Measurements from ENCODE around the gene PAOX.

Gene PAOX

DNA sequence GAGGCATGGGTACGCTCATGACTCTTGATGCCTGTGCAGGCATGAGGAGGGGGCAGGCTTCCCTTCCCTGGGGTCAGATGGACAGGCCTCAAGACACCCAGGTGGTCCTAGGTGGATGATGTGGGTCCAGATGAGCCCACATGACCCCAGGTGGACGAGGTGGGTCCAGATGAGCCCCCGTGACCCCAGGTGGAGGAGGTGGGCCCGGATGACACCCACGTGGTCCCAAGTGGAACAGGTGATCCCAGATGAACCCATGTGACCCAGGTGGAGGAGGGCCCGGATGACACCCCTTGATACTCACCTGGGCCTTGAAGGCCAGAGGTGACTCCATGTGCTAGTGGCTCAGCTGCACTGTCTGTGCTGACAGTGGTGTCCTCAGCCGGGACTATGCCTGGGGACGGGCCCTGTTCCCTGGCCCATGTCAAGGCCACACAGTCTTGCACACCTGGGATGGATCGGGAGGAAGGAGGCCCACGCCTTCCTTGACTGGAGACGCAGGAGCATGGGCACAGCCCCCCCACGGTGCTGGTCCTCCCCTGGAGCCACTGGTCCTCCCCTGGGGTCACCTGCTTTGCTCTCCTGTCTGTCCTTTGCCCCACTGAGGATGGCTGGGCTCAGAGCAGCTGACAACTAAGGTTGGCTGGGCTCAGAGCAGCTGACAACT is 28.6 kb upstream of the PAOX start:
- no peak for DNase-seq (ENCODE audit: low spot score)

DNA sequence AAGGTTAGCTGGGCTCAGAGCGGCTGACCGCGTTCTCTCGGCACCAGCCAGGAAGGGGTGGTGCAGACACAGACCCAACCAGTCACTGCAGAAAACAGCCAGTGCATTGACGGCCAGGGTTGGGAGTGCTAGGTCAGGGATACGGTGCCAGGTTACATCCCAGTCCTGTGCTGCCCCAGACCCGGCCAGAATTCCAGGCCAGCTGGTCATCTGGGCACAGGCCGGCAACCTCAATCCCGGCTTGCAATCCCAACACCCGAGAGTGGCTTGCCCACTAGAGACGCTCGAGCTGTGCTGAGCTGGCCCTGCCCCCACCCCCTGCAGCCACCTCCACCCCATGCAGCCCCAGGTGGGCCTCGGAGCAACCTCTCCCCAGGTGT is 28.1 kb upstream of the PAOX start:
- DNase-seq (ENCODE audit: low spot score) = no peak

DNA sequence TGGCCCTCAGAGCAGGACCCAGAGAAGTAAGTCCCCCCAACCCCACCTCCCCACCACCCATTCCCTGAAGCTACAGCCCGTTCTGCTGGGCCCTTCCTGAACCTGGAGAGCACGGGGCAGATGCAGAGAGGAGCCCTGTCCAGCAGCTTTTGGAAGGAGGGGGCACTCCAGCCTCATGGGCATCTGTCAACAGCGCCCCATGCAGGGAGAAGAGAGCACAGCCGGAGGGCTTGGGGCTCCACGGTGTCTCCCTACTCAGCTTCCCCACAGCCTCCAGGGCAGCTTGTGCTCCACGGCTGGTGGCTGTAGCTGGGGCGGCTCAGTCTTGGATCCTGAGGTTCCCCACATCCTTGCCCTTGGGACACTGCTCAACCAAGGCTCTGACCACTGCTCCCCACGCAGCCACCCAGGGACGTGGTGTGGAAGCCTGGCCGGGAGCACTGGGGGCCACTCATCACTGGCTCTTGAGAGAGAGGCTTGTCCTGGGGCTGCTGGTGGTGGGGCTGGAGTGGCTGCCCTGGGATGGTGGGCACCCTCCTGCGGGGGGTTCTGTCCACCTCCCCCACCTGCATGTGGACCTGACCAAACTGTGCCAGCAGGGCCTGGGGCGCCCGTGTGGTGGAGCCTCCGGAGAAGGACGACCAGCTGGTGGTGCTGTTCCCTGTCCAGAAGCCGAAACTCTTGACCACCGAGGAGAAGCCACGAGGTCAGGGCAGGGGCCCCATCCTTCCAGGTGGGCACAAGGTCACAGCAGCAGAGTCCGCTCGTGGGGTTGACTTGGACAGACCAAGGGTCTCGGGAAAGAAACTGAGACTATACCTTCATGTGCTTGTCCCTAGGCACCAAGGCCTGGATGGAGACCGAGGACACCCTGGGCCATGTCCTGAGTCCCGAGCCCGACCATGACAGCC is 27.4 kb upstream of the PAOX start:
- DNase-seq (ENCODE audit: low spot score) = no peak

DNA sequence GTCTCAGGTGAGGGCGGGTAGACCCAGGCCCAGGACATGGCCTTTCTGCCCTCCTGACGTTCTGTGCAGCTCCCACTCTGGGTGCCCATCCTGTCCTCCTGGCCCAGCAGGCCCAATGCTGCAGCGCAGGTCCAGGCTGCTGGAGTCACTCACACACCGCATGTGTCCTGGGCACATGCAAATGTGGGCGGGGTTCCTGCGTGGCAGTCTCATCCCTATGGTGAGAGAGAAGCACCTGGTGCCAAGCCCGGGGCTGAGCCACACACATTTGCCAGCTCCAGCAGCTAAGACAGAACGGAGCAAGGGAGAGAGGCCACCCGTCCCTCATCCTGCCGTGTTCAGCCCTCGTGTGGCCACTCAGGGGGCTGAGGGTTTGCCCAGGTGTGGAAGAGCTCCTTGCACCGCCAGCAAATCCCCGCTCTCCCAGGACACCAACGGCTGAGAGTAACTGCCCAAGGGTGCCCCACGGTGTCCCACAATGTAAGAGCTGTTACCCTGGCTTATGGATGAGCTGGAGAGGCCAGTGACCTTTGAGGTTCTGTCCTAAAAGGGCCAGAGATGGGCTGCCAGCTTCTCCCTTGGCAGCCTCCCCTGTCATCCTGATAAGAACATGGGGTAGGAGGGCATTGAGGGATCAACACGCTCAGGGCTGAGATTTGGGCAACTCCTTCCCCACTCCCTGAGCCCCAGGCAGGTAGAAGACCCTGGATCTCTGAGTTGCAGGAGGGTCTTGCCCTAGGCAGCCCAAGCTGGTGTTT is 25.7 kb upstream of the PAOX start:
- no peak for DNase-seq (ENCODE audit: low spot score)

DNA sequence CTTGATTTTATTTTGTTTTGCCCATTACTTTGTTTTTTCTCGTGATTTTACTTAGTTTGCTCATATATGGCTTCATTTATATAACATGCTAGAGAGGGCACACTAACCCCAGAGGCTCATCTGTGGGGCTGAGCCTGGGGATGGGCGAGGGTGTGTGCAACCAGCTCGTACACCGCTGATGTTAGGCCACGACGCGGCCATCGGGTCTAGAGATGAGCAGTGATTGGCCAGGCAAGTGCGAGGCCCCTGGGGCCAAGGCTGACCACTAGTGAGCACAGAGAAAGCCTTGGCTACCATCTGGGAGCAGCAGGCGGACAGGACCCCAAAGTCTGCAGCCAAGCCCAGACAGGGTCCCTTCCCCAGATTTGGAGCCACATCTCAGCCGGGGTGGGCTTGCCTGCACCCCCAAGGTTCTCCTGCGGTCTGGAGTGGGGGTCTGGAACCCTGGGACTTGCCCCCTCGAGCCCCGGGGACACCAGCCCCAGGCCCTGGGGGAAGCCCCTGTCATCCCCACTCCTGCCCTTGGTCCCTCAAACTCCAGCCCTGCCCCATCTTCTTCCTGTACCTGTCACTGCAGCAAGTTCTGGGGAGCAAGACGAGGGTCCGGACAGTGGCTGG is 25.0 kb upstream of the PAOX start:
- DNase-seq (ENCODE audit: low spot score) = no peak

DNA sequence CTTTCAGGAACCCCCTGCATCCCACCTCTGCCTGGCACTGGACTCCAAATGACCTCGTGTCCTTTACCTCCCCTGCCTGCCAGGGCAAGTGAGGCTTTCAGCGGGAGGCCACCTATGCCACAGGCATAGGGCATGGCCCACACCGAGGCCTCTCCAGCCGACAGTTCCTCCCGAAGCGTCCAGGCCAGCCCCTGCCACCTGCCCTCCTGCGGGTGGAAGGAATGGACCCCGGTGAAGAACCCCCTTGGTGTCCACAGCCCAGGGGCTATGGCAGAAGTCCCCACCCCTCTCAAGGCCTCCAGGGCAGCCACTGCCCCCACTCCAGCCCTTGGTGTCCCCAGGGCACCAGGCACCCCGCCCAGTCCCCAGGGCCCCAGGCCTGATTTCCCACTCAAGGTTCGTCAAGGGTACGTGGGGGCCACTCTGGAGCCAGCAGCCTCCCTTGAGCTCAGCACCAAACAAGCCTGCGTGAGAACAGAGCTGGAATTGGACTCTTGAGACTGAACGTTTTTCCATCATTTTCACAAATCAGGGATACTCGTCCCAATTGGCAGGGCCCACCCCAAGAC is 24.3 kb upstream of the PAOX start:
- DNase-seq (ENCODE audit: low spot score) = no peak

DNA sequence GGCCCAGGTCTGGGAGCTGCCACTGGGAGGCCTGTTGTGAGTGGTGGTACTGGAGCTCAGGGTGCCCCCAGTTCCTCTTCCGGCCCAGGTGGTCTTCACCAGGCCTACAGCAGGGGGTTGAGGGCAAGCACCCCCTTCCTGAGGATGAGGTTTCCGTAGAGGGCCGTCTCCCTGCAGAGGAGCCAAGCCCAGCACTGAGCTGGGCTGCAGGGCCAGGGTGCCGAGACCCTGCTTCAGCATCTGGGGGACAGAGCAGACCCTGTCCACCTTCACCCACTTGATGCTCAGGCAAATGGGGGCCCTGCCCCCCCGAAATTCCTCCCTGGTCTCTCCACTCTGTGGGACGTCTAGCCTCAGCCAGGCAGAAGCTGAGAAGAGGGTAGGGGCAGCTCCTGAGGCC is 23.8 kb upstream of the PAOX start:
- no peak for DNase-seq (ENCODE audit: low spot score)

DNA sequence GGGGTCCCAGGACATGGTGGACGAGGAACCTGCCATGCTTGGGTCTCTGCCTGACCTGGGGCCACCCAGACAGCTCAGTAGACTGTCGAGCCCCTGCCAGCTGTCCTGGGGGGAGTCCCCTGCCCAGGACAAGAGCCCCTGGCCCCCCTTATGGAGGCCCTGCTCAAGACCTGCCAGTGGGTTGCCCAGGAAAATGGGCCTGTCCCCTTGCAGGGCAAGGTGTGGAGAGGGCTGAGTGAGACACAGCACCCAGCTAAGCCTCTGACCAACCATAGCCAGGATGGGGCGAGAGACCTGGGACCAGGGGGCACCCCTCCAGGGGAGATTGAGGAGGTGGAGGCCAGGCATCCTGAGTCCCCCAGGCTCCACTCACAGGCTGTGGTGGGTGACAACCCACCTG is 23.1 kb upstream of the PAOX start:
- no peak for DNase-seq (ENCODE audit: low spot score)

DNA sequence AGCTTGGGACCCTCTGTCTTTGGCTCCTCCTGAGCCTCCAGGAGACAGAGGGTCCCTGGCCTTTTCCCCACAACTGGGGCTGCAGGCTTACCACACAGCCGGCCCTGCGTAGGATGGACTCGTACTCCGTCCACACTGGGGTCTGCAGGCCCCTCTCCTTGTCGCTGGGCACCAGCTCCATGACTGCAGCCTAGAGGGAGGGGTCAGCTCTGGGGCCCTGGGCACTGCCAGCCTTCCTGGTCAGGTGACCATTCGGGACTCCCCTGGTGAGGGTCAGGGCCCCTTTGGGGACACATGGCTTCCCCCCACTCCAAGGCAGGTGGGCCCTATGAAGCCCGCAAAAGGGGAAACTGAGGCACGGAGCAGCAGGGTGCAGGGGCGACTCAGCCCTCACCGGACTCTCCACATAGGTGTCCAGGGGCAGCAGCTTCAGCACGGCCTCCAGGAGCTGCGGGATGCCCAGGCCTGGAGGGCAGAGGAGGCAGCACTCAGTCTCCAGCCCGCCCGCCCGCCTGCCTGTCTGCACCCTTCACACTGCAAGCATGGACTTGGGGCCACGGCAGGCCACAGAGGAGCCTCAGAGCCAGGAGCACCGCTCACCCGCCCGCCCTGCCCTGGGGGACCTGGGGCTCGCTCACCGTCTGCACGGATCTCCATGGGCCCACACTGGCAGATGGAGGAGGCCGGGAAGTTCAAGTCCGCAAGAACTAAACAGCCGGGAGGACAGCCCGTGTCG is 22.3 kb upstream of the PAOX start:
- DNase-seq (ENCODE audit: low spot score) = no peak

DNA sequence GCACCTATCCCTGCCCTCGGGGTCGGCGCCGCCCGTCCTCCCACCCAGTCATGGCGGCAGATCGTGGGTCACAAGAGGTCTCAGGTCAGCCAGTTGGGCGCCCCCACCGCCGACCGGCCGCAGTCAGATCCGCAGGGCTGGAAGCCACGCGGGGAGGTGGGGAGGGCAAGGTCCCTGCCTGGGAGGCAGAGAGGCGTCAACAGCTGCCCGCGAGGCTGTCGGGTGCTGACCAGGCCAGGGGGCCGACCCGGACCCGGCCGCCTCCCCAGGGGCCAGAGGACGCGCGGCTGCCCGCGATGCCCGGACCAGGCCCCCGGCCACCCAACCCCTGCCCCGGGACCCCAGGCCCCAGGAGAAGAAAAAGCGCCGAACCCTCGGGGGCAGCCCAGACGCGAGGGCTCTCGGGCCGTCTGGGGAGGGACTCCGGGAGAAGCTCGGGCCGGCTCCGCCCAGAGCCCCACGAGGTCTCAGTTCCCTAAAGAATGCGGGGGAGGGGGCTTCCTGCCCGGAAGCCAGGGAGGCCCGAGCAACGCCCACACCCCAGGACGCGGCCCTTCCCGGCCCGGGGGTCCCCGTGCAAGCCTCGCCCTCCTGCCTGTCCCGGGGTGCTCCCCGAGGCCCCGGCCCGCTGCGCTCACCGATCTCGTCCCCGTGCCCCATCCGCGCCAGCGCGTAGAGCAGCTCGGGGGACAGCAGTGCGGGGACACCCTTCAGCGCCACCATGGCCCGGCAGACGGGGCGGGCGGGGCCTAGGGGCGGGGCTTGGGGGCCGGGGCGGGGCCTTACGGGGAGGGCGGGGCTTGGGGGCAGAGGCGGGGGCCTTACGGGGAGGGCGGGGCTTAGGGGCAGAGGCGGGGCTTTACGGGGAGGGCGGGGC is 21.5 kb upstream of the PAOX start, which contains the start of gene FUOM:
TSS of gene FUOM (minus strand) at position 735 of the 877 bp plus-strand sequence. CDS start at position 723, 12 bp downstream.
- peak; percentile 68 for DNase-seq (ENCODE audit: low spot score)

DNA sequence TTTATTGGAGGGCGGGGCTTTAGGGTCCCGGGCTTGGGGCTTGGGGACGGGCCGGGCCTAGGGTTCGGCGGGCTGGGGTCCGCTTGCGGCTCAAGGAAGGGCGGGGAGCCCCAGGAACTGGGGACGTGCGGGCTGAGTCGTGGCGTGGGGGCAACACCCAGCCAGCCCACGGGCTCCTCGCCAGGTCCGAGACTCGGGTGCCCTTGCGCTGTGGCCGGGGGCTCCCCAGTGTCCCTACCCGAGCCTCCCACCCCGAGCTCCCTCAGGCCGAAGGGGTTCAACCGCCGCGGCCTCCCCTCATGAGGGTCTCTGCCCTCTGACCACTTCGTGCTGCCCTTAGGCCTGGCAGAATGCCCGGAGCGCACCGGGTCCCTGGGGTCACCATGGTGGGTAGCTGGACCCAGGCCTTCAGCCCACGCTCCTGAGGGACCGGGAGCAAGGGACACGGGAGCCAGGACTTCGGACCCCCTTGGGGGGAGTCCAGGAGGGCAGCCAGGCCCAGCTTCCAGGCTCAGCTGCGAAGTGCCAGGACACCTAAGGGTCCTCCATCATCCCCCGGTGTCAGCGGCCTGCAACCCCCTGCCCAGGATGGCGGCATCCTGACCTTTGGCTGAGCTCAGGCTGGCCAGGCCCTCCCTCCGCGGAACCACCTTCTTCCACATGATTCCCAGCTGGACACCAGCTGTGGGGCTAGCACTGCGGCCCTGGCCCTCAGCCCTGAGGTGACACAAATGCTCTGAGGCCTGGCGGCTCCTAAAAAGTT is 20.7 kb upstream of the PAOX start:
- DNase-seq (ENCODE audit: low spot score) = no peak

DNA sequence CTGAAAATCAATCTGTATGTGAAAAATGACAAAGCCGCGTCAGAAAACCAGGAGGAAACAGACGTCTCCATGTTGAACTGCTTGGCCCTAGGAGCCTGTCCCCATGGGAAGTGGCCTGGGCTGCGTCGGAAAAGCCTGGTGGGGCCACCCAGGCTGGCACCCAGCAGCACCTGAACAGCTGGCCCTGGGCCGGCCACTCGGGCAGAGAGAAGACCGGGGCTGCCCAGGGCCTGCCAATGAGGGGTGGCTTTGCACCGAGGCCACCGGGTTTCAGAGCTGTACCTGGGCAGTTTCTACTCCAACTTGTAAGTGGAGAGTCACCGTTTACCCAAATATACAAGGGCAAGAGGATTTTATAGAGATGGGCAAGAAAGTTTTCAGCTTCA is 20.1 kb upstream of the PAOX start:
- no peak for DNase-seq (ENCODE audit: low spot score)

DNA sequence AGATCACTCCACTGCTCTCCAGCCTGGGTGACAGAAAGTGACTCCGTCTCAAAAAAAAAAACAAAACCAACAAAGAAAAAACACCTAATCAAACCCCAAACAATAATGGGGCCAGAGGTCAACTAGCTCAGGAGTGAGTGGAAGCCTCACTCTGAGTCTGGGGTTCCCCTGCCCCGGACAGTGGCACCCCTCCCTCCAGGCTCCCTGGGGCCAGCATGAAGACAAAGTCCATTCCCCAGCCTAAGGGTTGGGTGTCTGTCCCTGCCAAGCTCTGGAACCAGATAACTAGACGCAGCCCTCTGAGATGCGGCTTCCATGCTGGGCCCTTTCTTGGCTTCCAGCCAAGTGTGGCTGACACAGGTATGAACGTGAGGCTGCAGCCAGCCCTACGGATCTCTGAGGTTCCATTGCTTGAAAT is 19.5 kb upstream of the PAOX start:
- peak; percentile 85 for DNase-seq (ENCODE audit: low spot score)

DNA sequence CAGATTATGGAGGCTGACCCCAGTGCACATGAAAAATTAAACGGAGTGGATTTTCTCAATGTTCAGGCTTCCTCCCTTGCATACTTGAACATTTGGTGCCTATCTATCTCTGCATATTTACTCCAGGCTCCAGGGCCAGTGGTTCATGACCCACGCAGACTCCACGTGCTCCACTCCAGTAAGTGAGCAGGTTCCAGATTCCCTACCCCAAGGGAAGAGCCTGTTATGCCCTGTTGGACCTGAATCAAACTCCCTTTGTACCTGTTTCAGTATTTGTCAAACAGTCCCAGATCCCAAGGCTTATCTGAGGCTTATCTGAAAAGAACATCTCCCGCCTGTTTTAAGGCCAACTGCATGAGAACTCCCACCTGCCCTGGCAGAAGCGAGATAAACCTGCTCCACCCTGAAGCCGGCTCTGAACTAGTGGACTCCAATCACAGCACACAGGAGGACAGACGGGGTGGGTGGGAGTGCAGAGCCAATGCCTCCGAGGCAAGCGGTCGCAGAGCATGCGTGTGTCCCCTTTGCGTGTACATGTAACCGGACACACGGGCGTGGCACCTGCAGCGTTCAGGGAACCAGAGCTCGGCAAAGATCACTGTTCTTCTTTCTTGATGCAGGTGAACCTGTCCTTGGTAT is 19.0 kb upstream of the PAOX start:
- no peak for DNase-seq (ENCODE audit: low spot score)

DNA sequence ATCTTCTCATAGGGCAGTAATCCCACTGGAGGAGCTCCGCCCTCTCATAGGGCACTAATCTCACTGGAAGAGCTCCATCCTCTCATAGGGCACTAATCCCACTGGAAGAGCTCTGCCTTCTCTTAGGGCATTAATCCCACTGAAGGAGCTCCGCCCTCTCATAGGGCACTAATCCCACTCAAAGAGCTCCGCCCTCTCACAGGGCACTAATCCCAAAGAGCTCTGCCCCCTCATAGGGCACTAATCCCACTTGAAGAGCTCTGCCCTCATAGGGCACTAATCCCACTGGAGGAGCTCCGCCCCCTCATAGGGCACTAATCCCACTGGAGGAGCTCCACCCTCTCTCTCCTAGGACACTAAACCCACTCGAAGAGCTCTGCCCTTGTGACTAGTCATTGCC is 17.8 kb upstream of the PAOX start:
- DNase-seq (ENCODE audit: low spot score) = no peak

DNA sequence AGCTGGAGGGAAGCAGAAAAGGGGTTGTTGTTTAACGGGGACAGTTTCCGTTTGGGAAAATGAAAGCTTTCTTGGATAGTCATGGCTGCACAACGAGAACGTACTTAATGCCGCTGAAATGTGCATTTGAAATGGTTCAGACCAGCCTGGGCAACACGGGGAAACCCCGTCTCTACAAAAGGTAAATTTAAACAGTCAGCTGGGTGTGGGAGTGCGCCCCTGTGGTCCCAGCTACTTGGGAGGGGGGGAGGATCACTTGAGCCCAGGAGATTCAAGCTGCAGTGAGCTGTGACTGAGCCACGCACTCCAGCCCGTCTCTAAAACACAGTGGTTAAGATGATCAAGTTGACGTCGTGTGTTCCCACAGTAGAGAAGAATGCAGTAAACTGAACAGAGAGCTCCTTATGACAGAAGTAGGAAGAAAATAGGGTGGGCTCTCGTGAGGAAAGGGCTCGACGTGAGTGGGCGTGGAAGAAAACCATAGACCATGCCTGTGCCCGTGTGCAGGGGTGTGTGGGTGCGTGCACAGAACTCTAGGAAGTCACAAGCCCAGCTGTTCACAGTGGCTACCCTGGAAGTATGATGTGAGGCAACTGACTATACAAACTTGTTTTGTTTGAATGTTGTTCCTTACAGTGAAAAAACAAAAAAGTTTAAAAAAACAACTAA is 17.2 kb upstream of the PAOX start:
- no peak for DNase-seq (ENCODE audit: low spot score)

DNA sequence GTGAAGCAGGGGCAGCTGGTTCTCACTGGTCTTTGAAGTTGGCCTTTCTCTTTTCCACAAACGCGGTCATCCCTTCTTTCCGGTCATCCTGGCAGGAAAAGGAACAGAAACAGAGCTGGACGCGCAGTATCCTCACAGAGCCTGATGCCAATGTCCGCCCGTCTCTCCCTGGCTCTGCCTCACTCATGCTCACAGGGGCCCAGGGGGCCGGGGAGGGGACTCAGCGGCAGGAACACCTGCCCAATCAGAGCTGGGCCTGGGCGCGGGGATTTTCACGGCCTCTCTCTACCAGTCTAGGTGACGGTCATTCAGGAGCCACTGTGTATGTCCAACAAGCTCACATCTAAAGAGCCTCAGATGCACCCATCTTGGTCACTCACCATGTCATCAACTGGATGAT is 16.2 kb upstream of the PAOX start:
- DNase-seq (ENCODE audit: low spot score) = no peak

DNA sequence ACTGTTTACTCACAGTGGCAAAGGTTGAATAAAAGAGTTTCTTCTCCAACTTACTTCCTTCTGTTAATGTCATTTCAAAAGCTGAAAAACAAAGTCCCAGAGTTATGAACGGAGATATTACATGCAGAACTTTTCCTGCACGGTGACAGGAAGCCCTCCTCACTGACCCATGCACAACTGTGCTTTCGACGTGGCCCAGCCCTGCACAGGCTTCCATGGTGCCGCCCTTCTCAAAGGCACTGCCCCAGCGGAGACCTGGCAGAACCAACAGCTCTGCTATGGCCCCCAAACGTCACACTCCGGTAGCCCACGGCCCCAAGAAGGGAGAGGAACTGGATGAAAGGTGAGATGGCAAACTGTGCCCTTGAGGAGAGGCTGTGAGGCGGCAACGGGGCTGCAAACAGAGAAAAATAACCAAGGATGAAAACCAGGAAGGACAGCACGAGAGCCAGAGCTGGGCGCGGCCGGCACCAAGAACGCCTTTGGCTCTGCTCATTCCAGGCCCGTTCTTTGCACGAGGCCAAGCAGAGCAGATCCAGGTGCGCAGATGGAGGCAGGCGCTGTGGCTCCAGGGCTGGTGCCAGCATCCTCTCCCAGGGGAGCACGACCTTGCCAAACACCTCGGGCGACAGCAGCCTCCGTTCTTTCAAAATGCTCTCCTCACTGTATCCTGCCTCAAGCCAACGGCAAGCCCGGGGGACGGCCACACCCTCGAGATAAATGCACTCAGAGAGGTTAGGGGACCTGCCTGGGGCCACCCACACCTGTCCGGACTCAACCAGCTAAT is 14.2 kb upstream of the PAOX start:
- DNase-seq (ENCODE audit: low spot score) = no peak
